Ecto neural progenitor cell (in vitro differentiated cells): Measurements from ENCODE around the gene SYCE3.
"Not testable (repeated sequence)": the region's sequence is repeated elsewhere in the genome, so short reads cannot be mapped to it uniquely, and the experiment has no call there.

ENCODE experiments used
- DNase-seq: peaks from one replicate; pipeline ENCODE4 v3.0.0-alpha.2; 2018; ENCODE audit warnings: low spot score

The SYCE3 gene

DNA sequence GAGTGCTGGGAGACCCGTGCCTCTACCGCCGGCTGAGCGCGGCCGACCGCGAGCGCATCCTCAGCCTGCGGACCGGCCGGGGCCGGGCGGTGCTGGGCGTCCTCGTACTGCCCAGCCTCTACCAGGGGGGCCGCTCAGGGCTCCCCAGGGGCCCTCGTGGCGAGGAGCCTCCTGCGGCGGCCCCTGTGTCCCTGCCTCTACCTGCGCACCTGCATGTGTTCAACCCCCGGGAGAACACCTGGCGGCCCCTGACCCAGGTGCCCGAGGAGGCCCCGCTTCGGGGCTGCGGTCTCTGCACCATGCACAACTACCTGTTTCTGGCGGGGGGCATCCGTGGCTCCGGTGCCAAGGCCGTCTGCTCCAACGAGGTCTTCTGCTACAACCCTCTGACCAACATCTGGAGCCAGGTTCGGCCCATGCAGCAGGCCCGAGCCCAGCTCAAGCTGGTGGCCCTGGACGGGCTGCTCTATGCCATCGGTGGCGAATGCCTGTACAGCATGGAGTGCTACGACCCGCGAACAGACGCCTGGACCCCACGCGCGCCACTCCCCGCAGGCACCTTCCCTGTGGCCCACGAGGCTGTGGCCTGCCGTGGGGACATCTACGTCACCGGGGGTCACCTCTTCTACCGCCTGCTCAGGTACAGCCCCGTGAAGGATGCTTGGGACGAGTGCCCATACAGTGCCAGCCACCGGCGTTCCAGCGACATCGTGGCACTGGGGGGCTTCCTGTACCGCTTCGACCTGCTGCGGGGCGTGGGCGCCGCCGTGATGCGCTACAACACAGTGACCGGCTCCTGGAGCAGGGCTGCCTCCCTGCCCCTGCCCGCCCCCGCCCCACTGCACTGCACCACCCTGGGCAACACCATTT is 13.6 kb downstream of the SYCE3 start:
- peak; percentile 46 for DNase-seq

DNA sequence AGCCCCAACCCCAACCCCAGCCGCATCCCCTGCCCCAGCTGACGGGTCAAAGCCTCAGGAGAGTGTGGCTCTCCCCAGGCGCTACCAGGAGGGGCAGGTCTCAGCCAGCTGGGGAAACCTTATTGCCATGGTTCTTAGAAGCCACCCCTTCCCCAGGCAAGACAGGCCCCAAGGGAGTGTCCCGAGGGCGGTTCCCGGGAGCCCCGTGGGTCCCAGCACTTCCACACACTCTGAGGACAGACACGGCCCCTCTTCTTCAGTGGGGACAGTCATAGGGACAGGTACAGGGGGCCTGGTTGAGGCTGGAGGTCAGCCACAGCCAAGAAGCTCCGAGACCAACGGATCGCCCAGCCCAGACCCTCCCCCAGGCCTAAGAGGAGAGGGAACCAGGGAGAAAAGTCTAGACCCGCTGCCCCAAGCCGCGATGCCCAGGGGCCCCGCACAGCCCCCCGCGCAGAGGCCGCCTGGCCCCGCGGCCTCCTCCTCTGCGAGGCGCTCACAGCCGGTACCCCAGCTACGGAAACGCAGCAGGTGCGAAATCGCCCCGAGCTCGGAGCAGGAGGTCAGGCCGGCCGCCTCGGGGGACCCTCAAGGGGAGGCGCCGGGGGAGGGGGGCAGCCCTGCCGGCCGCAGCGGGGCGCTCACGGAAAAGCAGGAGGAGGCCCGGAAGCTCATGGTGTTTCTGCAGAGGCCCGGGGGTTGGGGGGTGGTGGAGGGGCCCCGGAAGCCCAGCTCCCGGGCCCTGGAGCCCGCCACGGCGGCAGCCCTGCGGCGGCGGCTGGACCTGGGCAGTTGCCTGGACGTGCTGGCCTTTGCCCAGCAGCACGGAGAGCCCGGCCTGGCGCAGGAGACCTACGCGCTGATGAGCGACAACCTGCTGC is 14.4 kb downstream of the SYCE3 start:
- no peak for DNase-seq

DNA sequence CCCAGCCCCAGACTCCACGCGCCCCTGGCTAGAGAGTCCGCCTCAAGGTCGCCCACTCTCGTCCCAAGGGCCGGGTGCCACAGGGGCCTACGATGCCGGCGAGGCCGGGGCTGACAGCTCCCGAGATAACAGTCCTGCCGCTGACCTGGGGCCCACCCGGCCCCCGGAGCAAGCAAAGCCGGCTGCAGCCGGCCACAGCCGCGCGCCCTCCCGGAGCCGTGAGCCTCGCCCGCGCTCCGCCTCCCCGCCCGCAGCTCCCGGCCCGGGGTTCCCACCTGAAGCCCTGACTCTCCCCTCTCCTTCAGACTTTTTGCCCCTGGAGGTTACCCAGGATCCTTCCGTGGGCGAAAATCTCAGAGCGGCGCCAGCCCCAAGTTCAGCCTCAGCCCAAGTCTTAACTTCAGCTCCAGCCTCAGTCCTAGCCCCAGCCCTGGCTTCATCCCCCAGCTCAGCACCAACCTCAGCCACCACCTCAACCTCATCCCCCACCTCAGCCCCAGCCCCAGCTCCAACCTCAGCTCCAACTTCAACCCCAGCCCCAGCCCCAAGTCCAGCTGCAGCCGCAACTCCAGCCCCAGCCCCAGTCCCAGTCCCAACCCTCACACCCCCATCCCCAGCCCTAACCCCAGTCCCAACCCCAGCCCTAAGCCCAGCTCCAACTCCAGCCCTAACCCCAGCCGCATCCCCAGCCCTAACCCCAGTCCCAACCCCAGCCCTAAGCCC is 15.3 kb downstream of the SYCE3 start:
- DNase-seq = no peak

DNA sequence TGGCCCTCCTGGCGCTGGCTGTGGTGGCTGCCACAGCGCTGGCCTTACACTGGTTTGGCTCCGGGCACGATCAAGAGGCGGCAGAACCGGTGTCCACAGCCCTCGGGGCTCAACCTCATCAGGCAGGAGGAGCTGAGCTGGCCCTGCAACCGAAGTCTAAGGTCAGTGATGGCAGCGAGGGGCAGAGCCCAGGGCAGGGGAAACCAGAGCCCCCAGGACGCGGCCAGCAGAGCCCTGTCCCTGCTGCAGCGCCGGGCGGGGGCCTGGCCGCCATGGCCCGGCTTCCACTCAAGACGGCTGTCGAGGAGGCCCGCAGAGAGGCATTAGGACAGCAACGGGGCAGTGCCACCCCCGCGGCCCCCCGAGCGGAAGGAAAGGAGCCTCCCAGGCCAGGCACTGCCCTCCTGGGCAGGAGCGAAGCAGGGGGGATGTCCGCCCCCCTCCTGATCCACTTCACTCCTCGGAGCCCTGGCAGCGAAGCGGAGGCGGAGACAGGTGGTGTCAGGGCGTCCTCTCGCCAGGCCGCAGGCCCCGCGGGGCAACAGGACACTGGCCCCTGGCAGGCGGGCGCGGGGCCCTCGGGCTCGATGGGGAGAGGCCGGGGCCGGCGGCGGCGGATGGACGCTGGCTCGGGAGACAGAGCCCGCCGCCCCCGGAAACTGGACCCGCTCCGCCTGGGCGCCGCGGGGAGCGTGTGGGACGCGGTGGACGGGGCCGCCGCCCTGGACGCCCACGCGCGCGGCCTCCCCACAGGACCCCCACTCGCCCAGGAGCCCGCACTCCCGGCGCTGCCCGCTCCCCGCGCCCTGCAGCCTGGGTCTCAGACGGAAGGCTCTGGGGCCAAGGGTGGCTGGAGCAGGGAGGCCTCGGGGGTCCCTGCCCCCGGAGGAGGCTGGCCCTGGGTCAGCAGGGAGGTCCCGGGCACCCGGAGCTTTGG is 16.1 kb downstream of the SYCE3 start:
- DNase-seq = no peak

DNA sequence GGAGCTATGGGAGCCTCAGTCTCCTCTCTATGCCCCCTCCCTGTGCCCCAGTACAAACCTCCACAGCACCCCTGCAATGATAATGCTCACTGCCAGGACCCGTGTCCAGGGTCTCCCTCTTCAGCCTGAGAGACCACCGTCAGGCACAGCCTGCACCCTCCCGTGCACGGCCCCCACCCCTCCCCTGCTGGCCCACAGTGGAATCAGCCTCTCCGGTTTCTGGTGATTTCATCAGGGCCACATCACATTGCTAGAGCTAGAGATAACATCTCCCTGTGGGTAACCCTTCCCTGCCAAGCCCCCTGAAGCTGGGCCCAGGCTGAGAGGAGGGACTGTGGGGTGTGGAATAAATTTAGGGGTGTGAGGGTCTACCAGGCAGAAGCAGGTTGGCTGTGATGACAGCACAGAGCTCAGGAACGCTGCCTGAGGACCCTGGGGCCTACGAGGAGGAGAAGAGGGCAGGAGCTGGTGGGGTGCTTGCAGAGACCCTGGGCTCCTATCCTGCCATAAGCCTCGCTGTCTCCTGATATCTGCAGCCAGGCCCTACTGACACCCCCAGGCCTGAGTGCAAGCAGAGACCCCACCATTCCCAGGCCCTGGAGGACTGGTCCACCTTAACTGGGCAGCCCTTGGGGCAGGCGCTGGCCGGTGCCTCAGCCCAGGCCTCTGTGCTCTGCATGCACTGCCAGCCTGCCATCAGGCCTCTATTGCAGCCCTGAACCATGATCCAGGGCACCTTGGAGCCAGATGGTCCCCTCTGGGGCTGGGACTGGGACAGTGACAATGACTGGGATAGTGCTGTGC is 17.0 kb downstream of the SYCE3 start, which contains the start of gene KLHDC7B:
Gene KLHDC7B, plus strand, starts transcription at position 378 of the 804 bp plus-strand sequence. Its CDS starts 345 bp downstream, at position 723.
- no peak for DNase-seq

DNA sequence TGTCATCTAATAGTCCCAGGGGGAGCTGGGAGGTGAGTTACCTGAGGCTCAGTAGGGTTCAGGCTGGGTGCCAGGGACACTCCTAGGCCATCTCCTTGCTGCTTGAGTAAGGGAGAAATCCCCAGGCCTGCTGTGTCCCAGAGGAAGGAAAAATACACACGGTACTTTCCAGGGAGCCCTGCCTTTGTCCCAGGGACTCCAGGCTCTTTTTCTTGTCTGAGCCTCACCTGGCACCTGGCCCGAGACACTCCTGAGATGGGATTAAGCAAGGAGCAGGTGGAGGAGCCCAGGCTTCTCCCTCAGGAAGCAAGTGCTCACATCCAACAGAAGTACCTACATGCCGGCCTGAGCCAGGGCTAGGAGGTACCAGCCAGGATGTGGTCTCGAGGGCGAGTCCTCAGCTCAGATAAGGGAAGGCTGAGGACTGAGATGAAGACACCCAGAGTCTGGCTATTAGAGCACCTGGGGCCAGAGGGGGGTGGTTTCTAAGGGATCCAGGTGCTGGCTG is 17.9 kb downstream of the SYCE3 start:
- DNase-seq = no peak

DNA sequence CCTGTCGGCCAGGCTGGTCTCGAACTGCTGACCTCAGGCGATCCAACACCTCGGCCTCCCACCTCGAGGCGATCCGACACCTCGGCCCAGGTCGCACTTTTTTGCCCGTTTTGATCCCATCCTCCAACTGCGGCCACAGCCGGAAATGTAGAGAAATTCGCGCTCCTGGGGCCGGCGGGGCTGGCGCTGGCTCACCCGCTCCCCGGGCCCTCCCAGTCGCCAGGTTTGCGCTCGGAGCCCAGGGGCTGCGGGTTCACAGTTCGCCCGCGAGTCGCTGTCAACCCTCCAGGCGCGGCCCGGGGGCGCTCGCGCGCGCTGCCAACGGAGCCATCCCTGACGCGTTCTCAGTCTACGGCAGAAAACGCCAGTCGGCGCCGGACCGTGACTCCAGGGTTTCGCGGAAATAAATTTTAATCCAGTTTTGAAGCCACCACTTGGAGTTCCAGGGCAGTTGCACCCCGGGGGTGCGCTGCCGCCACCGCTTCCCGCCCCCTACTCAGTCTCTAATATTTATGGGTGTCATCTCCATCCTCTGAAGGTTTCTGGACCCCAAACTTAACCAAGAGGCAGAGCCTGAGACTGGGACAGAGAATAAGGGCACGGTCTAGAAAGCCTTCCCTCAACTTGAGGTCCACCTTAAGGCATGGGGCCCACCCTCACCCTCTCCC is 18.5 kb downstream of the SYCE3 start:
- DNase-seq = peak; percentile 91

DNA sequence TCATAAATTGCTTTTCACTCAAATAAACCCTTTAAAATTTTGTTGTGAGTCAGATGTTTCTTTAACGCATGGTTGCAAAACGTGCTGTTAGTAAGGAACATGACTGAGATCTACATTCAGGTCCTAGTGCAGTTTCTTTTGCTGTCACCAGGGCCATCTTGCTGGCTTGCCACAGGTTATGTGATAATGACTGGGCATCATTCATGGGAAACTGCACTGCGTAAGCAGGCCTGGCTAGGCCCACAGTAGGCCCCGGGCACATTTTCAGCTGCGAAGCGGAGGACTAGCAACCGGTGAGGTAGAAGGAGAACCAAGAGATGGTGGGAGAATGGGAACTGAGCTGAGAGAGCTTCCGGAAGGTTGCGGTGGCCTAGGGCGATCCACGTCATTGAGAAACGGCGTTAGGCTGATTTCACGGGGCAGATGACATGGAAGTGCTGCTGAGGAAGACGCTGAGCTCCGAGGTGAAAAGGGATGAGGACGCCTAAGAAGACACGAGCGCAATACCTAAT is 20.2 kb downstream of the SYCE3 start:
- DNase-seq = no peak

DNA sequence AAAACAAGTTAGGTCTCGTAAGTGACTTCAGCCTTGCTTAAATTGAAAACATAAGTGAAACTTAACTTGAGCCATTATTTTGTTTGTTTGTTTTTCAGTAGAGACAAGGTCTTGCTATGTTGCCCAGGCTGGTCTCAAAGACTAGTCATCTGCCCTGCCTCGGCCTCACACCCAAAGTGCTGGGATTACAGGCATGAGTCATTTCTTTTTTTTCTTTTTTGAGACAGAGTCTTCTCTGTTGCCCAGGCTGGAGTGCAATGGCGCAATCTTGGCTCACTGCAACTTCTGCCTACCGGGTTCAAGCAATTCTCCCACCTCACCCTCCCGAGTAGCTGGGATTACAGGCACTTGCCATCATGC is 21.1 kb downstream of the SYCE3 start:
- not testable (repeated sequence) for DNase-seq

DNA sequence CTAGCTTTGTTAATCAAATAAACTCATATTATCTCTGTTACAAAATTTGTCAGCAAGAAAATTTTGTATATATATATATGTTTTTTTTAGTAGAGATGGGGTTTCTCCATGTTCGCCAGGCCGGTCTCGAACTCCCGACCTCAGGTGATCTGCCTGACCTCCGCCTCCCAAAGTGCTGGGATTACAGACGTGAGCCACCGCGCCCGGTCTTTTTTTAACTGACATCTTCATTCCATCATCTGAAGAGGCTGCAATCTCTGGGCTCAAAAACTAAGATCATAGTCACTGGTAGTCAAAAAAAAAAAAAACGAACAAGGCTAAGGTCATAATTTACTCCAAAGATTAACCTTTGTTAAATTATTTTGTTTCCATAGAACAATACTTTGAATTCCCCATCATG is 22.3 kb downstream of the SYCE3 start:
- no peak for DNase-seq

DNA sequence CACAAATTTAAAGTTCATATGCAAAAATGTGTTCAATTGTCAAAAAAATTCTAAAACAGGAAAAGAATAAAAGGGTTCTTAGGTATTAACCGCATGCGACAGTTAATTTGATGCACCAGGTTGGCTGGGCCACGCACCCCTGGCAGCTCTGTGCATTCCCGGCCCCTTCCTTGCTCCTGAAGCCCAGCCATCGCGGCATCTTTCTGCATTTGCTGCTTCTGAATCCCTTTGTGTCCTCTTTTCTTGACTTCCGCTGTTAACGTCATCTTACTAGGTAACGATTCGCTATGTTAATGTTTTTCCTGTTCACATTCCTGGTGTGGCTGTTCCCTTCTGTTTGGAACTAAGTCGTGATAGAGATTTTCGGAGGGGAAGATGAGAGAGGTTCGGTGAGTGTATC is 25.0 kb downstream of the SYCE3 start:
- no peak for DNase-seq

DNA sequence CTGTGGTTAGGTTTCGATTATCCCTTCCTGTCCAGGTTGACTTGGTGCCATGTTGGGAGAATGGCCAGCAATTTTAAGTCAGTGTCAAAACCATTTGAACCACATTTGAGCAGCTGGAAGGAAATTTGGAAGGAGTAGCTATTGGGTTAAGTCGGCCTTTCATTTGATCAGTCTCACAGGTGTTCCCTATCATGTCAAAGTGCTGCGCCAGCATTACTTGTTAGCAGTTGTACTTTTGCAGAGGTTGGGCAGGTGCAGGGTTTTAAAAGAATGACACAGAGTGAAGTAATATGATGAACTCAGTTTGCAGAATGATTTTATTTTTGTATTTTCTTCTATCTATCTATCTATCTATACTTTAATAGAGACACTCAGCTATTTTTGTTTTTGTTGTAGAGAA is 26.5 kb downstream of the SYCE3 start:
- DNase-seq = no peak

DNA sequence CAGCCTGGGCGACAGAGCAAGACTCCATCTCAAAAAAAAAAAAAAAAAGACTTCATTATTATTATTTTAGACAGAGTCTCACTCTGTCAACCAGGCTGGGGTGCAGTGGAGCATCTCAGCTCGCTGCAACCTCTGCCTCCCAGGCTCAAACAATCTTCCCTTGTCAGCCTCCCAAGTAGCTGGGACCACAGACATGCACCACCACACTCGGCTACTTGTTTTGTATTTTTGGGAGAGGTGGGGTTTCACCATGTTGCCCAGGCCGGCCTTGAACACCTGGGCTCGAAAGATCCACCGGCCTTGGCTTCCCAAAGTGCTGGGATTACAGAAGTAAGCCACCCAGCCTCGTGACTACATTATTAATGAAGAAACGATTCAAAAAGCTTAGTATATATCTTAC is 27.6 kb downstream of the SYCE3 start:
- DNase-seq = no peak

DNA sequence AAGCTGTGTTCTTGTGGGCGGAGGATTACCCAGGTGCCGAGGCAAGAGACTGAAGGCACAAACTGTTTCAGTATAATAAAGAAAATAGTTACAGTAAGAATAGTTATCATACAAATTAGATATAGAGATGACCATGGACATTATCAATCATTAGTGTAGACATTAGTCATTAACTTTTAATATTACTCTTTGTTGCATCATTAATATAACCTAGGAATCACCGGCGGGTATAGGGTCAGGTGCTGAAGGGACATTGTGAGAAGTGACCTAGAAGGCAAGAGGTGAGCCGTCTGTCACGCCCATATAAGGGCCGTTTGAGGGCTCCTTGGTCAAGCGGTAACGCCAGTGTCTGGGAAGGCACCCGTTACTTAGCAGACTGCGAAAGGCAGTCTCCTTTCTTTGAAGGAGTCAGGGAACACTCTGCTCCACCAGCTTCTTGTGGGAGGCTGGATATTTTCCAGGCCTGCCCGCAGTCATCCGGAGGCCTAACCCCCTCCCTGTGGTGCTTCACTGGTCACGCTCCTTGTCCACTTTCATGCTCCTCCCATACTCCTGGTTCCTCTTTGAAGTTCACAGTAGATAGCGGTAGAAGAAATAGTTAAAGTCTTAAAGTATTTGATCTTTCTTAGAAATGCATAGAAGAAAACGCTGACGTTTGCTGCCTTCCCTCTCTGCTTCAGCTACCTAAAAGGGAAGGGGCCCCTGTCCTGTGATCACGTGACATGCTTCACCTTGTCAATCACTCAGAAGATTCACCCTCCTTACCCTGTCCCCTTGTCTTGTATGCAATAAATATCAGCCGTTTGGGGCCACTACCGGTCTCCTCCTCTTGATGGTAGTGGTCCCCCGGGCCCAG is 28.6 kb downstream of the SYCE3 start:
- DNase-seq = not testable (repeated sequence)

DNA sequence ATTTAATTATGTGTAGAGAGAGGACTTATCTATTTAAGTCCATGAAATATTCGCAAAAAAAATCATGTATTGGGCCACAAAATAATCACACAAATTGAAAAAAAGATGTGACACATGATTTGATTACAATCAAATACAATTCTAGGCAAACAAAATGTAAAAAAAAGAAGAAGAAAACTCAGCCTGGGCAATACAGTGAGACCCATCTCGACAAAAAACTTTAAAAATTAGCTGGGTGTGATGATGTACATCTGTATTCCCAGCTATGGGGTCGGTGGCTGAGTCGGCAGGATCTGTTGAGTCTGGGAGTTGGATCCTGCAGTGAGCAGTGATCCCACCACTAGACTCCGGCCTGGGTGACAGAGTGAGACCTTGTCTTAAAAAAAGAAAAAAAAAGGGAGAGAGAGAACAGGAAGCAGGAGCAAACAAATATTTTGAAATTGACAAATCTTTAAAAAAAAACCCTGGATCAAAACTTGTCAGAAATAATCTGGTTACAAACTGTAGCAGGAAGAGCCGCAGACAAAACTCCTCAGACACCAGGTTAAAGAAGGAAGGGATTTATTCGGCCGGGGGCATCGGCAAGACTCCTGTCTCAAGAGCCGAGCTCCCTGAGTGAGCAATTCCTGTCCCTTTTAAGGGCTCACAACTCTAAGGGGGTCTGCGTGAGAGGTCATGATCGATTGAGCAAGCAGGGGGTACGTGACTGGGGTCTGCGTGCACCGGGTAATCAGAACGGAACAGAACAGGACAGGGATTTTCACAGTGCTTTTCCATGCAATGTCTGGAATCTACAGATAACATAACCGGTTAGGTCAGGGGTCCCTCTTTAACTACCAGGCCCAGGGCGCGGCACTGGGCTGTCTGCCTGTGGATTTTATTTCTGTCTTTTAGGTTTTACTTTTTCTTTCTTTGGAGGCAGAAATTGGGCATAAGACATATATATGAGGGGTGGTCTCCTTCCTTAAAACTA is 29.6 kb downstream of the SYCE3 start:
- DNase-seq = no peak

DNA sequence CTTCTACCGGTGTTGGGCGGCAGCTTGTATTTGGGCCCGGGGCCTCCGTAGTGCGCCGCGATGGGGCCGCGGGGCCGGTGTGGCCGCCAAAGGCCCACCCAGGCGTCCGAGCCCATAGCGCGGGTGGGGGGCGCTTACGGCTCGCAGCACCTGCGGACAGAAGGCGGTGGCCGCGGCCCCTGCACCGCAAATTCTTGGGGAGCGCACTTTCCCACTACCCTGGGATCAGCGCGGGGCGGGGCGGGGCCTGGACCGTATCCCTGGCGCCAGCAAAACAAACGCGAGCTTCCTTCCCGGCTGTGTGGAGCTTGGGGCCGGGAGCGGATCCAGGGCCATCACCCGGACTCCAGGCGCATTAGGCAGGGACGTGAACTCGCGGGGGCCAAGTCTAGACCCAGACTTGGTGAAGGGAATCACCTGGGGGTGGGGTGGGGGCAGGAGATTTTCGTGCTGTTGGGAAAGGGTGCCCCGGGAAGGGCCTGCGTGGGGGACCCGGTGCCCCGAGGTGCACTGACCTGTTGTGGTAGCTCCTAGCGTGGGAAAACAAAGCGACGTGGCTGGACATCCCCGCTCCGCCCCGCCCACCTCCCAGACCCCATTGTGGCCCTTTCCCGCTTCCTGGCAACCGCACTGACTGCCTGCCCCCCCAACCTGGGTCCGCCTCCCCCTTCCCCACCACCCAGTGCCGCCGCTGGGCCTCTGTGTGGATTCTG is 30.6 kb downstream of the SYCE3 start:
- peak; percentile 74 for DNase-seq

DNA sequence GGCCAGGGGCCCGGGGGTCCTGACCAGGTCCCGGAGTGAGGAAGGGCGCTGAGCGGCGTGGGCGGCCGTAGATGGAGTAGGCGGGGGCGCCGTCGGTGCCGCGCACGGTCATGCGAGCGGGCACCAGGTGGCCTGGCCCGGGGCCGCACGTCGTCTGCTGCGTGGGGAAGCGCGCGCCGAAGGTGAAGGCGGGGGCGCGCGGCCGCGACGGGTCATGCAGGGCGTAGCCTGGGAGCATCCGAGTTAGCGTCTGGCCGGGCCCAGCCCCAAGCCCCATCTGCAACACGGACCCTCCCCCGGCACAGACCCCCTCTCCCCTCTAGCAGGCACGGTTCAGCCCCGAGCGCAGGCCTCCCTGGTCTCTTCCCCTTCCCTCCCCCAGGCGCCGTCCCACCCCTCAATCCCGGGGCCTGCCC is 31.2 kb downstream of the SYCE3 start:
- DNase-seq = no peak
